GM12801 (cell line): ENCODE results near the gene PLAAT2.

Experiments
- CTCF ChIP-seq: IDR thresholded peaks from one replicate; pipeline ENCODE4 v1.5.1; 2011; ENCODE audit warnings: control low read depth; ENCODE audit not compliant: insufficient read length; ENCODE audit errors: extremely low read depth

The PLAAT2 gene

GRCh38 chr11:63504933-63505586 lies 58.1 kb downstream of the PLAAT2 start:
- TF ChIP-seq CTCF, result no peak

GRCh38 chr11:63504054-63504453 lies 59.1 kb downstream of the PLAAT2 start:
- no peak for TF ChIP-seq CTCF

GRCh38 chr11:63503492-63503891 lies 59.7 kb downstream of the PLAAT2 start:
- TF ChIP-seq CTCF, result no peak
